Measurements from ENCODE around the gene FHIT.

DNA sequence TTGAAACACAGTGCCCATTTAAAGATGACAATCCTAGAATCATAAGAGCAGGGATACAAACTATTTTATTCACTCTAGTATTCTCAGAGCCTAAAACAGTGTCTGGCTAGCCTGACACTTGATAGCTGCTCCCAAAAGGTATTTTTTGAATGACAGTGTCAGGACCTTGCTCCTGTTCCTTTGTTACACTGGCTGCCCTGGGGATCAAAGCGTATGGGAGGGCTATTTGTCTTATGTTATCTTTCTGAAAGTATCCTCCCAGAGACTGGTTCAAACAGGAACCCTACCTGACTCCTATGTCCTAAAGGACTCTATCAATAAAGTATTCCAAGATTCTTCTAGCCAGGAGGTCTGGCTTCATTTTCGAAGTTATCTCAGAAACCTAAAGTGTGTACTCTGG, 621.4 kb downstream of the FHIT start:
- TF ChIP-seq, protein P1, sequence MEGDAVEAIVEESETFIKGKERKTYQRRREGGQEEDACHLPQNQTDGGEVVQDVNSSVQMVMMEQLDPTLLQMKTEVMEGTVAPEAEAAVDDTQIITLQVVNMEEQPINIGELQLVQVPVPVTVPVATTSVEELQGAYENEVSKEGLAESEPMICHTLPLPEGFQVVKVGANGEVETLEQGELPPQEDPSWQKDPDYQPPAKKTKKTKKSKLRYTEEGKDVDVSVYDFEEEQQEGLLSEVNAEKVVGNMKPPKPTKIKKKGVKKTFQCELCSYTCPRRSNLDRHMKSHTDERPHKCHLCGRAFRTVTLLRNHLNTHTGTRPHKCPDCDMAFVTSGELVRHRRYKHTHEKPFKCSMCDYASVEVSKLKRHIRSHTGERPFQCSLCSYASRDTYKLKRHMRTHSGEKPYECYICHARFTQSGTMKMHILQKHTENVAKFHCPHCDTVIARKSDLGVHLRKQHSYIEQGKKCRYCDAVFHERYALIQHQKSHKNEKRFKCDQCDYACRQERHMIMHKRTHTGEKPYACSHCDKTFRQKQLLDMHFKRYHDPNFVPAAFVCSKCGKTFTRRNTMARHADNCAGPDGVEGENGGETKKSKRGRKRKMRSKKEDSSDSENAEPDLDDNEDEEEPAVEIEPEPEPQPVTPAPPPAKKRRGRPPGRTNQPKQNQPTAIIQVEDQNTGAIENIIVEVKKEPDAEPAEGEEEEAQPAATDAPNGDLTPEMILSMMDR (IDR thresholded peaks at IDR 0.05): no peak
- no peak for TF ChIP-seq POLR2A (IDR thresholded peaks at IDR 0.05)
- no peak for TF ChIP-seq EP300 (IDR thresholded peaks at IDR 0.05)
